ENCODE data around the gene VPREB3.
"Not testable (repeated sequence)": the region's sequence is repeated elsewhere in the genome, so short reads cannot be mapped to it uniquely, and the experiment has no call there.

VPREB3 gene

GRCh38 chr22:23728108-23728507, 26.1 kb downstream of the VPREB3 start:
- not testable (repeated sequence) for H3K4me3 ChIP-seq (ENCODE audit: low read depth, low read length); H2AFZ ChIP-seq (ENCODE audit: low read length, unreplicated experiment); H3K4me1 ChIP-seq (ENCODE audit: control insufficient read depth, insufficient read depth, low read length, unreplicated experiment); H3K79me2 ChIP-seq (ENCODE audit: control insufficient read depth, insufficient read depth, low read length, unreplicated experiment); H3K36me3 ChIP-seq (ENCODE audit: insufficient read depth, low read length); H3K27me3 ChIP-seq (ENCODE audit: insufficient read depth, low read length); H3K27ac ChIP-seq (ENCODE audit: low read depth, low read length)

- H3K27ac ChIP-seq (ENCODE audit: low read depth, low read length), result no peak overlapping the region
- H3K4me1 ChIP-seq (ENCODE audit: control insufficient read depth, insufficient read depth, low read length, unreplicated experiment), result no peaks in the 10 kb centered on the region
- no peaks in the 10 kb centered on the region for H3K27me3 ChIP-seq (ENCODE audit: insufficient read depth, low read length)
- H3K79me2 ChIP-seq (ENCODE audit: control insufficient read depth, insufficient read depth, low read length, unreplicated experiment), result no peaks in the 10 kb centered on the region
- no peak overlapping the region for H2AFZ ChIP-seq (ENCODE audit: low read length, unreplicated experiment)
- no peak overlapping the region for H3K4me3 ChIP-seq (ENCODE audit: low read depth, low read length)
- no peaks in the 10 kb centered on the region for H3K36me3 ChIP-seq (ENCODE audit: insufficient read depth, low read length)
Observed at GRCh38 chr22:23722724-23723123, 31.5 kb downstream of the VPREB3 start.

- no peak overlapping the region for H3K27ac ChIP-seq (ENCODE audit: low read depth, low read length)
- no peaks in the 10 kb centered on the region for H3K27me3 ChIP-seq (ENCODE audit: insufficient read depth, low read length)
- H3K4me3 ChIP-seq (ENCODE audit: low read depth, low read length), result no peak overlapping the region
- no peaks in the 10 kb centered on the region for H3K79me2 ChIP-seq (ENCODE audit: control insufficient read depth, insufficient read depth, low read length, unreplicated experiment)
- H3K36me3 ChIP-seq (ENCODE audit: insufficient read depth, low read length), result no peaks in the 10 kb centered on the region
- no peak overlapping the region for H2AFZ ChIP-seq (ENCODE audit: low read length, unreplicated experiment)
- no peaks in the 10 kb centered on the region for H3K4me1 ChIP-seq (ENCODE audit: control insufficient read depth, insufficient read depth, low read length, unreplicated experiment)
Observed at GRCh38 chr22:23722160-23722559, 32.1 kb downstream of the VPREB3 start.

- no peaks in the 10 kb centered on the region for H3K27me3 ChIP-seq (ENCODE audit: insufficient read depth, low read length)
- peaks cover 5% of the 10 kb centered on the region for H3K79me2 ChIP-seq (ENCODE audit: control insufficient read depth, insufficient read depth, low read length, unreplicated experiment)
- no peak overlapping the region for H3K4me3 ChIP-seq (ENCODE audit: low read depth, low read length)
- no peaks in the 10 kb centered on the region for H3K4me1 ChIP-seq (ENCODE audit: control insufficient read depth, insufficient read depth, low read length, unreplicated experiment)
- H2AFZ ChIP-seq (ENCODE audit: low read length, unreplicated experiment), result no peak overlapping the region
- no peaks in the 10 kb centered on the region for H3K36me3 ChIP-seq (ENCODE audit: insufficient read depth, low read length)
- no peak overlapping the region for H3K27ac ChIP-seq (ENCODE audit: low read depth, low read length)
Observed at GRCh38 chr22:23720855-23721254, 33.4 kb downstream of the VPREB3 start.

GRCh38 chr22:23718371-23719165, 35.7 kb downstream of the VPREB3 start:
- H3K79me2 ChIP-seq (ENCODE audit: control insufficient read depth, insufficient read depth, low read length, unreplicated experiment), result peaks cover 6% of the 10 kb centered on the region
- no peak overlapping the region for H2AFZ ChIP-seq (ENCODE audit: low read length, unreplicated experiment)
- H3K36me3 ChIP-seq (ENCODE audit: insufficient read depth, low read length), result no peaks in the 10 kb centered on the region
- H3K4me1 ChIP-seq (ENCODE audit: control insufficient read depth, insufficient read depth, low read length, unreplicated experiment), result no peaks in the 10 kb centered on the region
- no peak overlapping the region for H3K4me3 ChIP-seq (ENCODE audit: low read depth, low read length)
- H3K27me3 ChIP-seq (ENCODE audit: insufficient read depth, low read length), result no peaks in the 10 kb centered on the region
- no peak overlapping the region for H3K27ac ChIP-seq (ENCODE audit: low read depth, low read length)

- H3K79me2 ChIP-seq (ENCODE audit: control insufficient read depth, insufficient read depth, low read length, unreplicated experiment), result peaks cover 6% of the 10 kb centered on the region
- peak overlapping the region; percentile 92 for H3K4me3 ChIP-seq (ENCODE audit: low read depth, low read length)
- H2AFZ ChIP-seq (ENCODE audit: low read length, unreplicated experiment), result peak overlapping the region; percentile 93
- no peaks in the 10 kb centered on the region for H3K27me3 ChIP-seq (ENCODE audit: insufficient read depth, low read length)
- H3K4me1 ChIP-seq (ENCODE audit: control insufficient read depth, insufficient read depth, low read length, unreplicated experiment), result no peaks in the 10 kb centered on the region
- H3K36me3 ChIP-seq (ENCODE audit: insufficient read depth, low read length), result no peaks in the 10 kb centered on the region
- no peak overlapping the region for H3K27ac ChIP-seq (ENCODE audit: low read depth, low read length)
Observed at GRCh38 chr22:23716811-23717801, 37.1 kb downstream of the VPREB3 start.

- Histone ChIP-seq H3K79me2 (ENCODE audit: control insufficient read depth, insufficient read depth, low read length, unreplicated experiment) (peaks cover 6% of the 10 kb centered on the region), H3K4me1 (ENCODE audit: control insufficient read depth, insufficient read depth, low read length, unreplicated experiment) (no peaks in the 10 kb centered on the region), H3K27me3 (ENCODE audit: insufficient read depth, low read length) (no peaks in the 10 kb centered on the region), H2AFZ (ENCODE audit: low read length, unreplicated experiment) (no peak overlapping the region), H3K36me3 (ENCODE audit: insufficient read depth, low read length) (no peaks in the 10 kb centered on the region), H3K27ac (ENCODE audit: low read depth, low read length) (no peak overlapping the region), H3K4me3 (ENCODE audit: low read depth, low read length) (peak overlapping the region; percentile 92)
Observed at GRCh38 chr22:23715806-23716375, 38.3 kb downstream of the VPREB3 start.

- Histone ChIP-seq H3K36me3 (ENCODE audit: insufficient read depth, low read length) (no peaks in the 10 kb centered on the region), H3K4me3 (ENCODE audit: low read depth, low read length) (no peak overlapping the region), H2AFZ (ENCODE audit: low read length, unreplicated experiment) (no peak overlapping the region), H3K27ac (ENCODE audit: low read depth, low read length) (no peak overlapping the region), H3K4me1 (ENCODE audit: control insufficient read depth, insufficient read depth, low read length, unreplicated experiment) (no peaks in the 10 kb centered on the region), H3K79me2 (ENCODE audit: control insufficient read depth, insufficient read depth, low read length, unreplicated experiment) (peaks cover 6% of the 10 kb centered on the region), H3K27me3 (ENCODE audit: insufficient read depth, low read length) (no peaks in the 10 kb centered on the region)
Observed at GRCh38 chr22:23714596-23715578, 39.3 kb downstream of the VPREB3 start.

- H3K79me2 ChIP-seq (ENCODE audit: control insufficient read depth, insufficient read depth, low read length, unreplicated experiment), result peaks cover 6% of the 10 kb centered on the region
- H3K27me3 ChIP-seq (ENCODE audit: insufficient read depth, low read length), result no peaks in the 10 kb centered on the region
- no peak overlapping the region for H3K27ac ChIP-seq (ENCODE audit: low read depth, low read length)
- no peak overlapping the region for H3K4me3 ChIP-seq (ENCODE audit: low read depth, low read length)
- H2AFZ ChIP-seq (ENCODE audit: low read length, unreplicated experiment), result no peak overlapping the region
- H3K4me1 ChIP-seq (ENCODE audit: control insufficient read depth, insufficient read depth, low read length, unreplicated experiment), result no peaks in the 10 kb centered on the region
- H3K36me3 ChIP-seq (ENCODE audit: insufficient read depth, low read length), result peaks cover 2% of the 10 kb centered on the region; the same call in 1 of the 2 replicates
Observed at GRCh38 chr22:23713696-23714595, 40.3 kb downstream of the VPREB3 start.

Measured in ACC112 (cell line).